ENCODE results near the gene AK6.

- TF ChIP-seq EZH2phosphoT487 (IDR thresholded peaks at IDR 0.05; ENCODE audit: borderline replicate concordance, low read depth, low read length) = no peak
- no peak for TF ChIP-seq CTCF (conservative IDR thresholded peaks at IDR 0.05; ENCODE audit: low read length)
Observed at GRCh38 chr5:69317391-69317790, 51.9 kb downstream of the AK6 start.
